ENCODE data around the gene ZNF793.

ZNF793 gene

DNA sequence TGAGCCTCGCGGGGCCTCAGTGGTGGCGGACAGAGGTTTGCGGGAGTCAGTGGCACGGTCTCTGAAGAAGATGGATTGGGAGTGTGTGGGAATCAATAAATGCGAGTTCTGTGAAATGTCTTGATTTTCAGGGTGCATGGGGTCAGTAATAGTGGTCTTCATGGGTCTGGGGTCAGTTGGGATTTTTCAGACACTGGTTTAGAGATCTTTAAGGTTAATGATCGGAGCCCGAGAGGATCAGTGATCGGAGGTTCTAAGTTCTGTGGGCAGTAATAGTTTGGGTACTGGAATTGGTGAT, 377 bp downstream of the ZNF793 start:
- DNase-seq (ENCODE audit: low read depth), result no peak
- Histone ChIP-seq H3K27me3 (replicated peaks; ENCODE audit: control insufficient read depth, insufficient read depth, low read length) (no peaks in the 10 kb centered on the region), H3K9ac (ENCODE audit: low read length) (peak overlapping the region; percentile 51), H3K9me3 (ENCODE audit: control insufficient read depth, low read length) (peaks cover 44% of the 10 kb centered on the region), H3K36me3 (ENCODE audit: control insufficient read depth, insufficient read depth, low read length, severe bottlenecking) (no peaks in the 10 kb centered on the region), H3K4me3 (ENCODE audit: low read length) (peak overlapping the region; percentile 80), H3K4me1 (ENCODE audit: control insufficient read depth, insufficient read depth, low read length) (no peaks in the 10 kb centered on the region)

DNA sequence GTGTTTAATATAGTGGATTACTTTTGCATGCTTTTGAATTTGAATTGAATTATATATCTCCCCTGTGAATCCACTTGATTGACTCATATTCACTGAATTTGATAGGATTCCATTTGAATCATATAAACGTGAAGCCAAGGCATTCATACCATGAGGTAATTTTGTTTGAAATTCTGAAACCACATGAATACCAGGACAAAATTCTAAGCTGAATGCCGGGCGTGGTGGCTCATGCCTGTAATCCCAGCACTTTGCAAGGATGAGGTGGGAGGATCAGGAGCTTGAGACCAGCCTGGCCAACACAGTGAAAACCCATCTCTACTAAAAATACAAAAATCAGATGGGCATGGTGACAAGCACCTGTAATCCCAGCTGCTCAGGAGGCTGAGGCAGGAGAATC, 4.4 kb downstream of the ZNF793 start:
- Histone ChIP-seq H3K4me1 (ENCODE audit: control insufficient read depth, insufficient read depth, low read length) (no peaks in the 10 kb centered on the region), H3K9me3 (ENCODE audit: control insufficient read depth, low read length) (peaks cover 44% of the 10 kb centered on the region), H3K27me3 (replicated peaks; ENCODE audit: control insufficient read depth, insufficient read depth, low read length) (no peaks in the 10 kb centered on the region), H3K9ac (ENCODE audit: low read length) (no peak overlapping the region), H3K36me3 (ENCODE audit: control insufficient read depth, insufficient read depth, low read length, severe bottlenecking) (no peaks in the 10 kb centered on the region), H3K4me3 (ENCODE audit: low read length) (no peak overlapping the region)
- no peak for DNase-seq (ENCODE audit: low read depth)

DNA sequence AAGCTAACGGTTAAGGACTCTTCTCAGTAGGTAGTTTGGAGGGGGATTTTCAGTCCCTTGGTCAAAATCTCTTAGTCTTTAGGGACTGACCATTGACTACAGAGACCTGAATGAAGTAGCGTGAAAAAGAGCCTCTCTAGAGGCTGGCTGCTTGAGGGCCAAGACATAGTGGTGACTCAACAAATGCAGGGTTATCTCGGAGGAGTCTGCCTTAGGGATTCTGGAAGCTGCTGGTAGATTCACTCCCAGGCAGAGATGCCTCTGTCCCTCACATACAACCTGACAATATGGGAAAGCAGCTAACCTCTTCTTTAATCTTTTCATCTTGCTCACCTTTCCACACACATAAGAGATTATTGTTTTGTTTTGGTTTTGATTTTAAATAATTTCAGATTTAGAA, 5.1 kb downstream of the ZNF793 start:
- DNase-seq (ENCODE audit: low read depth), result no peak
- H3K9ac ChIP-seq (ENCODE audit: low read length), result no peak overlapping the region
- H3K4me3 ChIP-seq (ENCODE audit: low read length), result no peak overlapping the region
- H3K36me3 ChIP-seq (ENCODE audit: control insufficient read depth, insufficient read depth, low read length, severe bottlenecking), result no peaks in the 10 kb centered on the region
- no peaks in the 10 kb centered on the region for H3K4me1 ChIP-seq (ENCODE audit: control insufficient read depth, insufficient read depth, low read length)
- no peaks in the 10 kb centered on the region for H3K27me3 ChIP-seq (replicated peaks; ENCODE audit: control insufficient read depth, insufficient read depth, low read length)
- H3K9me3 ChIP-seq (ENCODE audit: control insufficient read depth, low read length), result peaks cover 38% of the 10 kb centered on the region

DNA sequence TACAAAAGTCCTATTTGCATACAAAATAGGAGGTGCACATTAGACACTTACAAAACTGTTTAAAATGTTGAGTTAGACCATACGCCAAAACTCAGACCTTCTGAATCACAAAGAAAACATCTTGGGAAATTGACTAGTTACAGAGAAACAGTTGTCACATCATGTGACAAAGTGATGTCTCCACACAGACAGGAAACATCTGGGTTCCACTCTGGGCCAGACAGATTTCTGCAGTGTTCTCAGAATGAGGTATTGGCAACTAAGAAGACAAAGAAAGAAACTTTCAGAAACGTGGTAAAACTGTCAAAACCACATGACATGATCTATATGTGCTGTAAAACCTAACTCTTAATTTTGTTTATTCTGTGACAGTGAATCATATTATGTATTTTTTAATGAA, 6.7 kb downstream of the ZNF793 start:
- Histone ChIP-seq H3K4me3 (ENCODE audit: low read length) (no peak overlapping the region), H3K27me3 (replicated peaks; ENCODE audit: control insufficient read depth, insufficient read depth, low read length) (no peaks in the 10 kb centered on the region), H3K4me1 (ENCODE audit: control insufficient read depth, insufficient read depth, low read length) (no peaks in the 10 kb centered on the region), H3K36me3 (ENCODE audit: control insufficient read depth, insufficient read depth, low read length, severe bottlenecking) (no peaks in the 10 kb centered on the region), H3K9ac (ENCODE audit: low read length) (no peak overlapping the region), H3K9me3 (ENCODE audit: control insufficient read depth, low read length) (peaks cover 31% of the 10 kb centered on the region)
- DNase-seq (ENCODE audit: low read depth), result no peak

DNA sequence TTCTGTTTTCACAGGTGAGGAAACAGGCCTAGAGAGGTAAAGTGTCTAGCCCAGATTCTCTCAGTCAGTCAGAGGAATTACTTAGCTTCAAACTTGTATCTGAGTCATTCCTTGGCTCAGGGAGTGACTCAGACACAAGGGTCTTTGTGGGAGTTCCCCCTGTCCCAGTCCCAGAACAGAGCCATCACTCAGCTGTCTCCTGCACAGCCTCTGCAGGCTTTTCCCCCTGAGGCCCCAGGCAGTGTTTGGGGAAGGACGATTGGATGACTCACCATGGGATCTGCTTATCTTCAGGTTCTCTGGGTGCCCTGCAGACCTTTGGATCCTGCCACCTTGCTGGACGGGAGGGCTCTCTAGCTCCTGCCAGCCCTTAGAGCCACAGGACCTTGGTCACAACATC, 13.2 kb downstream of the ZNF793 start:
- Histone ChIP-seq H3K36me3 (ENCODE audit: control insufficient read depth, insufficient read depth, low read length, severe bottlenecking) (no peaks in the 10 kb centered on the region), H3K9me3 (ENCODE audit: control insufficient read depth, low read length) (peaks cover 28% of the 10 kb centered on the region), H3K4me1 (ENCODE audit: control insufficient read depth, insufficient read depth, low read length) (no peaks in the 10 kb centered on the region), H3K4me3 (ENCODE audit: low read length) (no peak overlapping the region), H3K27me3 (replicated peaks; ENCODE audit: control insufficient read depth, insufficient read depth, low read length) (no peaks in the 10 kb centered on the region), H3K9ac (ENCODE audit: low read length) (no peak overlapping the region)
- no peak for DNase-seq (ENCODE audit: low read depth)

DNA sequence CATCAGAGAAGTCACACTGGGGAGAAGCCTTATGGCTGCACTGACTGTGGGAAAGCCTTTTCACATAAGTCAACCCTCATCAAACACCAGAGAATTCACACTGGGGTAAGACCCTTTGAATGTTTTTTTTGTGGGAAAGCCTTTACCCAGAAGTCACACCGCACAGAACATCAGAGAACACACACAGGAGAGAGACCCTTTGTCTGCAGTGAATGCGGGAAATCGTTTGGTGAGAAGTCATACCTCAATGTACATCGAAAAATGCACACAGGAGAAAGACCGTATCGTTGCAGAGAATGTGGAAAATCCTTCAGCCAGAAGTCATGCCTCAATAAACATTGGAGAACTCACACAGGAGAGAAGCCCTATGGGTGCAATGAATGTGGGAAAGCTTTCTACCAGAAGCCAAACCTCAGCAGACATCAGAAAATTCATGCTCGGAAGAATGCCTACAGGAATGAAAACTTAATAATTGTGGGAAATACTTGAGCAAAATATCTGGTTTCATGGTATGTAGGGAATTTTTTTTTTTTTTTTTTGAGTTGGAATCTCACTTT, 30.7 kb downstream of the ZNF793 start:
- DNase-seq (ENCODE audit: low read depth), result no peak
- Histone ChIP-seq H3K36me3 (ENCODE audit: control insufficient read depth, insufficient read depth, low read length, severe bottlenecking) (no peaks in the 10 kb centered on the region), H3K4me3 (ENCODE audit: low read length) (peak overlapping the region; percentile 41), H3K9me3 (ENCODE audit: control insufficient read depth, low read length) (peaks cover 86% of the 10 kb centered on the region), H3K27me3 (replicated peaks; ENCODE audit: control insufficient read depth, insufficient read depth, low read length) (no peaks in the 10 kb centered on the region), H3K9ac (ENCODE audit: low read length) (no peak overlapping the region), H3K4me1 (ENCODE audit: control insufficient read depth, insufficient read depth, low read length) (no peaks in the 10 kb centered on the region)

DNA sequence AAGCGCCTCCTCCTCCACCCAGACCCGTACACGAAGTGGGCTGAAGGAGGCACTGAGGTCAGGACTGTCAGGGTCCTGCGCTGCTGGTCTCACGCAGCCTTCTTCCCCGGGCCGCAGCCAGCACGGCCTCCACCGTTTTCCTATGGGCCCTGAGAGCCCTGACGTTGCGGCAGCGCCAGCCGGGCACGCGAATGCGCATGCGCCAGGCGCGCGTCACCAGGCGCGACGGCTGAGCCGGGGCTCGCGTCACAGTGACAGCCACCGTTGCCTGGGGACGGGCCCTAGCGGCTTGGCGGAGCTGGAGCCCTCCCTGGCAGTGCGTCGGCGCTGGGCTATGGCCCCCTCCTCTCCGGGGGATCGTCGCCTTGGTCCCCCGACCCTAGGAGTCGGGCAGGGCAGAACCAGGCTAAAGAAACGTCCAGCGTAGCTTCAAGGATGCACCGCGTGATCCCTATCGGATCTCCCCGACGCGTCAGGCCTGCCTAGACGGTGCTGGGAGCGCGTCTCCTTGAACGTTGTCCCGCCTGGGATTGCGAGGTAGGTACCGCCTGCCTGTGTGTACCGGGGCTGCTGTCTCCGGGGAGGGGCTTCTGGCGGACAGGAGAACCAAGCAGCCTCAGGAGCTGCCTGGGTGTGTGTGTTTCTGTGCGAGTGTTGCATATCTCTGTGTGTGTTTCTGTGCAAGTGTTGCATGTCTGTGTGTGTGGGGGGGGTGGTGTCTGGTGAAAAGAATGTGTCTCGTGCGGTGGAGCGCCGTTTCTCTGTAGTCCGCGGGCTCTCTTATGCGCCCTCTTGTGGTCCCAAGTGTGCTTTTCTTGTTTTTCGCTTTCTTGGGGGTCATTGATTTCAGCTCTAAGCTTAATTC, 44.6 kb downstream of the ZNF793 start:
- peak; percentile 18 for DNase-seq (ENCODE audit: low read depth)
- peaks cover 96% of the 10 kb centered on the region for H3K9me3 ChIP-seq (ENCODE audit: control insufficient read depth, low read length)

DNA sequence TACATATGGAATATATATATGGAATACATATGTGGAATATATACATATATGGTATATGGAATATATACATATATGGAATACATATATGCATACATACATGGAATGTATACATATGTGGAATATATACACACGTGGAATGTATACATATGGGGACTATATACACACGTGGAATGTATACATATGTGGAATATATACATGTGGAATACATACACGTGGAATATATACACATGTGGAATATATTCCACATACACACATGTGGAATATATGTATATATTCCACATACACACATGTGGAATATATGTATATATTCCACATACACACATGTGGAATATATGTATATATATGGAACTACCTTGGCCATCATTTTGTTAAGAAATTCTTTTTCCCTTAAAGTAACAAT, 56.8 kb downstream of the ZNF793 start:
- Histone ChIP-seq H3K27me3 (replicated peaks; ENCODE audit: control insufficient read depth, insufficient read depth, low read length) (no peaks in the 10 kb centered on the region), H3K36me3 (ENCODE audit: control insufficient read depth, insufficient read depth, low read length, severe bottlenecking) (peaks cover 55% of the 10 kb centered on the region), H3K9me3 (ENCODE audit: control insufficient read depth, low read length) (peaks cover 14% of the 10 kb centered on the region), H3K4me3 (ENCODE audit: low read length) (peak overlapping the region; percentile 69), H3K9ac (ENCODE audit: low read length) (no peak overlapping the region), H3K4me1 (ENCODE audit: control insufficient read depth, insufficient read depth, low read length) (no peaks in the 10 kb centered on the region)
- DNase-seq (ENCODE audit: low read depth), result no peak

More for the DNA sequence above, 44.6 kb downstream of the ZNF793 start:
- no peaks in the 10 kb centered on the region for H3K4me1 ChIP-seq (ENCODE audit: control insufficient read depth, insufficient read depth, low read length)
- H3K36me3 ChIP-seq (ENCODE audit: control insufficient read depth, insufficient read depth, low read length, severe bottlenecking), result peaks cover 2% of the 10 kb centered on the region
- H3K4me3 ChIP-seq (ENCODE audit: low read length), result peak overlapping the region; percentile 70
- H3K9ac ChIP-seq (ENCODE audit: low read length), result no peak overlapping the region
- H3K27me3 ChIP-seq (replicated peaks; ENCODE audit: control insufficient read depth, insufficient read depth, low read length), result no peaks in the 10 kb centered on the region

DNA sequence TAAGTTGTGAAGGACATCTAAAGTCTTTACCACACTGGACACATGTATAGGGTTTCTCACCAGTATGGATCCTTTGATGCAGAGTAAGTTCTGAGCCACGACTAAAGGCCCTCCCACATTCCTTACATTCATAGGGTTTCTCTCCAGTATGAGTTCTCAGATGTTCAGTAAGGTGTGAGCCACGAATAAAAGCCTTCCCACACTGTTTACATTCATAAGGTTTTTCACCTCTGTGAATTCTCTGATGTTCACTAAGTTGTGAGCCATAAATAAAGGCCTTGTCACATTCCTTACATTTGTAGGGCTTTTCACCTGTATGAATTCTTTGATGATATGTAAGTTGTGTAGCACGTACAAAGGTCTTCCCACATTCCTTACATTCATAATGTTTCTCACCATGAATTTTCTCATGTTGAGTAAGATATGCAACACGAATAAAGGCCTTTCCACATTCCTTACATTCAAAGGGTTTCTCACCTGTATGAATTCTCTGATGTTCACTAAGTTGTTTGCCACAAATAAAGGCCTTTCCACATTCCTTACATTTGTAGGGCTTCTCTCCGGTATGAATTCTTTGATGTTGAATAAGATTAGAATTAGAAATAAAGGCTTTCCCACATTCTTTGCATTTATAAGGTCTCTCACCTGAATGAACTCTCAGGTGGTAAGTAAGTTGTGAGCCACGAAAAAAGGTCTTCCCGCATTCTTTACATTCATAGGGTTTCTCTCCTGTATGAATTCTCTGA, 58.1 kb downstream of the ZNF793 start:
- Histone ChIP-seq H3K9me3 (ENCODE audit: control insufficient read depth, low read length) (peaks cover 1% of the 10 kb centered on the region), H3K4me1 (ENCODE audit: control insufficient read depth, insufficient read depth, low read length) (no peaks in the 10 kb centered on the region), H3K9ac (ENCODE audit: low read length) (no peak overlapping the region), H3K36me3 (ENCODE audit: control insufficient read depth, insufficient read depth, low read length, severe bottlenecking) (peaks cover 55% of the 10 kb centered on the region), H3K4me3 (ENCODE audit: low read length) (peak overlapping the region; percentile 69), H3K27me3 (replicated peaks; ENCODE audit: control insufficient read depth, insufficient read depth, low read length) (no peaks in the 10 kb centered on the region)
- no peak for DNase-seq (ENCODE audit: low read depth)

DNA sequence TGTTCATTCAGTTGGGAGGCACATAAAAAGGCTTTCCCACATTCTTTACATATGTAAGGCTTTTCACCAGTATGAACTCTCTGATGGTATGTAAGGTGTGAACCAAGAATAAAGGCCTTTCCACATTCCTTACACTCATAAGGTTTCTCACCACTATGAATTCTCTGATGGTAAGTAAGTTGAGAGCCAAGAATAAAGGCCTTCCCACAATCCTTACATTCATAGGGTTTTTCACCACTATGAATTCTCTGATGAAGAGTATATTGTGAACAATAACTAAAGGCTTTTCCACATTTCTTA, 58.6 kb downstream of the ZNF793 start:
- peak overlapping the region; percentile 69 for H3K4me3 ChIP-seq (ENCODE audit: low read length)
- no peaks in the 10 kb centered on the region for H3K4me1 ChIP-seq (ENCODE audit: control insufficient read depth, insufficient read depth, low read length)
- no peaks in the 10 kb centered on the region for H3K9me3 ChIP-seq (ENCODE audit: control insufficient read depth, low read length)
- H3K27me3 ChIP-seq (replicated peaks; ENCODE audit: control insufficient read depth, insufficient read depth, low read length), result no peaks in the 10 kb centered on the region
- DNase-seq (ENCODE audit: low read depth), result no peak
- no peak overlapping the region for H3K9ac ChIP-seq (ENCODE audit: low read length)
- H3K36me3 ChIP-seq (ENCODE audit: control insufficient read depth, insufficient read depth, low read length, severe bottlenecking), result peaks cover 55% of the 10 kb centered on the region

DNA sequence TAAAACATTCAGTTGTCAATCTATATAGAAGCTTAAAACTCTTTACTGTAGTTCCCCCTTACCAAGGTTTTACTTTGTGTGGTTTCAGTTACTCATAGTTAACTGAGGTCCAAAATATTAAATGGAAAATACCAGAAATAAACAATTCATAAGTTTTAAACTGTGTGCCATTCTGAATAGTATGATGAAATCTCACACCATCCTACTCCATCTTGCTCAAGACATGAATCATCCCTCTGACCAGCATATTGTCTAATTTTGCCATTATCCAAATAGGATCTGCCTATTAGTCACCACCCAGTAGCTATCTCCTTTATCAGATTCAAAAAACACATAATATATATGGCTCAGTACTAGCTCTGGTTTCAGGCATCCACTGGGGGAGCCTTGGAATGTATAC, 65.5 kb downstream of the ZNF793 start:
- Histone ChIP-seq H3K36me3 (ENCODE audit: control insufficient read depth, insufficient read depth, low read length, severe bottlenecking) (peaks cover 14% of the 10 kb centered on the region), H3K27me3 (replicated peaks; ENCODE audit: control insufficient read depth, insufficient read depth, low read length) (no peaks in the 10 kb centered on the region), H3K9me3 (ENCODE audit: control insufficient read depth, low read length) (no peaks in the 10 kb centered on the region), H3K4me3 (ENCODE audit: low read length) (no peak overlapping the region), H3K4me1 (ENCODE audit: control insufficient read depth, insufficient read depth, low read length) (no peaks in the 10 kb centered on the region), H3K9ac (ENCODE audit: low read length) (no peak overlapping the region)
- no peak for DNase-seq (ENCODE audit: low read depth)

All from adipocyte (in vitro differentiated cells).